WTC11 (cell line): Measurements from ENCODE around the gene ZGPAT. TPM values are rescaled to one million over a fixed set of nuclear protein-coding genes. Genes with fewer than 3 reads are reported as not detected.

ENCODE experiments used
- ATAC-seq: fragments of 200-7000 bp; cut with Tn5 transposase; 2 replicates; pipeline ENCODE4 v1.10.0; 2021; ENCODE audit warnings: mild to moderate bottlenecking, moderate library complexity
- CTCF ChIA-PET: fragments of 300-600 bp; sonication (Branson Sonifier 250); formaldehyde crosslinking; loops from one replicate; lab custom pipeline; 2021; ENCODE audit warnings: antibody characterized with exemption; lab: Charles Lee
- POLR2A ChIA-PET: fragments of 350-600 bp; sonication (Branson Sonifier 250); formaldehyde crosslinking; loops from one replicate; lab custom pipeline; 2021; ENCODE audit warnings: antibody characterized with exemption; lab: Charles Lee
- DNase-seq: peaks from one replicate; pipeline ENCODE4 v3.0.0; 2021; ENCODE audit warnings: low spot score
- H3K27ac Mint-ChIP-seq: 2 replicates; pipeline ENCODE4 v1.8.0; 2021; ENCODE audit warnings: mixed read lengths
- H3K27me3 Mint-ChIP-seq: 2 replicates; pipeline ENCODE4 v1.8.0; 2021; ENCODE audit warnings: low read depth, mild to moderate bottlenecking, moderate library complexity, mixed read lengths
- H3K36me3 Mint-ChIP-seq: 2 replicates; pipeline ENCODE4 v1.8.0; 2021; ENCODE audit warnings: mixed read lengths
- H3K4me1 Mint-ChIP-seq: 2 replicates; pipeline ENCODE4 v1.8.0; 2022; ENCODE audit warnings: mixed read lengths
- H3K4me3 Mint-ChIP-seq: 2 replicates; pipeline ENCODE4 v1.8.0; 2021; ENCODE audit warnings: mild to moderate bottlenecking, moderate library complexity, mixed read lengths
- H3K9me3 Mint-ChIP-seq: 2 replicates; pipeline ENCODE4 v1.8.0; 2021; ENCODE audit warnings: mixed read lengths
- AR ChIP-seq: fragments of 250-450 bp; sonication (Bioruptor Pico); IDR thresholded peaks from 2 replicates; pipeline ENCODE4 v1.9.0; 2021; ENCODE audit warnings: mild to moderate bottlenecking
- CBFB ChIP-seq: sonication (generic); formaldehyde crosslinking; IDR thresholded peaks from 2 replicates; pipeline ENCODE4 v1.8.1; 2022; ENCODE audit warnings: mild to moderate bottlenecking, low read depth, missing genetic modification reagents
- CREB1 ChIP-seq: sonication (generic); formaldehyde crosslinking; IDR thresholded peaks from 2 replicates; pipeline ENCODE4 v1.8.0; 2023; ENCODE audit warnings: mild to moderate bottlenecking, missing genetic modification reagents
- CREM ChIP-seq: sonication (generic); formaldehyde crosslinking; IDR thresholded peaks from 2 replicates; pipeline ENCODE4 v1.8.1; 2022; ENCODE audit warnings: mild to moderate bottlenecking, missing genetic modification reagents, moderate library complexity
- FOXK1 ChIP-seq: sonication (generic); formaldehyde crosslinking; IDR thresholded peaks from 2 replicates; pipeline ENCODE4 v1.8.0; 2022; ENCODE audit warnings: mild to moderate bottlenecking, moderate library complexity, missing genetic modification reagents
- IRF1 ChIP-seq: sonication (generic); formaldehyde crosslinking; IDR thresholded peaks from 2 replicates; pipeline ENCODE4 v1.8.0; 2023; ENCODE audit warnings: missing genetic modification reagents
- MAX ChIP-seq: sonication (generic); formaldehyde crosslinking; IDR thresholded peaks from 2 replicates; pipeline ENCODE4 v1.8.0; 2022; ENCODE audit warnings: mild to moderate bottlenecking, missing genetic modification reagents
- NFATC4 ChIP-seq: fragments of 250-450 bp; sonication (Bioruptor Pico); IDR thresholded peaks from 2 replicates; pipeline ENCODE4 v1.9.0; 2021; ENCODE audit warnings: mild to moderate bottlenecking
- NR1H2 ChIP-seq: sonication (generic); formaldehyde crosslinking; IDR thresholded peaks from 2 replicates; pipeline ENCODE4 v1.9.0; 2021; ENCODE audit warnings: mild to moderate bottlenecking, moderate library complexity, missing genetic modification reagents
- OVOL2 ChIP-seq: fragments of 250-450 bp; sonication (Bioruptor Pico); IDR thresholded peaks from 2 replicates; pipeline ENCODE4 v1.9.0; 2021; ENCODE audit warnings: mild to moderate bottlenecking, borderline replicate concordance
- PREB ChIP-seq: sonication (generic); formaldehyde crosslinking; IDR thresholded peaks from 2 replicates; pipeline ENCODE4 v1.8.1; 2022; ENCODE audit warnings: mild to moderate bottlenecking, missing genetic modification reagents, moderate library complexity, borderline replicate concordance
- PRRX2 ChIP-seq: fragments of 250-450 bp; sonication (Bioruptor Pico); IDR thresholded peaks from 2 replicates; pipeline ENCODE4 v1.8.0; 2021; ENCODE audit warnings: mild to moderate bottlenecking
- SMAD3 ChIP-seq: sonication (generic); formaldehyde crosslinking; IDR thresholded peaks from 2 replicates; pipeline ENCODE4 v1.8.0; 2022; ENCODE audit warnings: missing genetic modification reagents, mild to moderate bottlenecking, borderline replicate concordance
- SMAD4 ChIP-seq: sonication (generic); formaldehyde crosslinking; IDR thresholded peaks from 2 replicates; pipeline ENCODE4 v1.8.0; 2022; ENCODE audit warnings: mild to moderate bottlenecking, missing genetic modification reagents
- SP1 ChIP-seq: sonication (generic); formaldehyde crosslinking; conservative IDR thresholded peaks from 2 replicates; pipeline ENCODE4 v1.8.1; 2022; ENCODE audit warnings: missing genetic modification reagents
- TCF7 ChIP-seq: sonication (generic); formaldehyde crosslinking; IDR thresholded peaks from 2 replicates; pipeline ENCODE4 v1.8.0; 2022; ENCODE audit warnings: mild to moderate bottlenecking, low read depth, missing genetic modification reagents, moderate library complexity
- TP53 ChIP-seq: sonication (generic); formaldehyde crosslinking; IDR thresholded peaks from 2 replicates; pipeline ENCODE4 v1.8.1; 2023; ENCODE audit warnings: mild to moderate bottlenecking, missing genetic modification reagents
- ZBTB21 ChIP-seq: sonication (generic); formaldehyde crosslinking; IDR thresholded peaks from 2 replicates; pipeline ENCODE4 v1.8.1; 2023; ENCODE audit warnings: mild to moderate bottlenecking, missing genetic modification reagents, borderline replicate concordance
- ZMAT4 ChIP-seq: fragments of 250-450 bp; sonication (Bioruptor Pico); IDR thresholded peaks from 2 replicates; pipeline ENCODE4 v1.9.0; 2021; ENCODE audit warnings: mild to moderate bottlenecking
- ZNF121 ChIP-seq: sonication (generic); formaldehyde crosslinking; IDR thresholded peaks from 2 replicates; pipeline ENCODE4 v1.8.0; 2023; ENCODE audit warnings: missing genetic modification reagents
- ZNF138 ChIP-seq: sonication (generic); formaldehyde crosslinking; conservative IDR thresholded peaks from 2 replicates; pipeline ENCODE4 v1.8.1; 2022; ENCODE audit warnings: mild to moderate bottlenecking, moderate library complexity, missing genetic modification reagents
- ZNF512 ChIP-seq: sonication (generic); formaldehyde crosslinking; IDR thresholded peaks from 2 replicates; pipeline ENCODE4 v1.8.1; 2022; ENCODE audit warnings: missing genetic modification reagents, borderline replicate concordance
- ZNF532 ChIP-seq: fragments of 250-450 bp; sonication (Bioruptor Pico); IDR thresholded peaks from 2 replicates; pipeline ENCODE4 v1.9.0; 2021; ENCODE audit warnings: mild to moderate bottlenecking, borderline replicate concordance
- total RNA-seq: library from RNA; stranded (reverse); gene quantifications from 3 replicates; pipeline ENCODE4 v1.2.3, GENCODE V29; 2021

Gene ZGPAT
- total RNA-seq, 1 experiment from 2014 or later, result 28.3 TPM

- H3K9me3 Mint-ChIP-seq, result no peaks in the 10 kb centered on the region
- H3K36me3 Mint-ChIP-seq, result 0 out of 2 replicates have a peak, but pooled peaks cover 3% of the 10 kb centered on the region
- DNase-seq (no peak), ATAC-seq (no peak)
- H3K4me3 Mint-ChIP-seq, result no peak overlapping the region
- no peaks in the 10 kb centered on the region for H3K4me1 Mint-ChIP-seq
- TF ChIP-seq AR (CRISPR knock-in tag) (no peak), NR1H2 (no peak), NFATC4 (CRISPR knock-in tag) (no peak), PRRX2 (CRISPR knock-in tag) (no peak), MAX (CRISPR knock-in tag) (no peak), ZNF512 (no peak), TP53 (CRISPR knock-in tag) (no peak), ZBTB21 (CRISPR knock-in tag) (no peak), ZNF138 (CRISPR knock-in tag) (no peak), ZNF121 (CRISPR knock-in tag) (no peak), IRF1 (CRISPR knock-in tag) (no peak), OVOL2 (CRISPR knock-in tag) (no peak), SMAD4 (CRISPR knock-in tag) (no peak), CREM (CRISPR knock-in tag) (no peak), ZMAT4 (no peak), FOXK1 (CRISPR knock-in tag) (no peak)
- ChIA-PET POLR2A (interaction anchor here (0.9 to 1.5 kb wide), 4 partner anchors 34 to 220 kb away, joined by 3 to 8 read pairs (median 4); partner anchors contain the start of genes ARFRP1, TPD52L2 and ZGPAT), CTCF (interaction anchor here (1.0 to 2.1 kb wide), 14 partner anchors 10 to 342 kb away, joined by 3 to 33 read pairs (median 8); partner anchors contain the start of genes ARFRP1, PTK6, TPD52L2 and ZGPAT)
- no peaks in the 10 kb centered on the region for H3K27me3 Mint-ChIP-seq
- H3K27ac Mint-ChIP-seq, result no peak overlapping the region
These were observed 34.0 kb downstream of the ZGPAT start for GRCh38 chr20:63741676-63742380.

- DNase-seq (no peak), ATAC-seq (no peak)
- POLR2A ChIA-PET, result interaction anchor here (0.9 to 1.1 kb wide), 2 partner anchors 44 to 221 kb away, joined by 3 read pairs; no protein-coding TSS in a partner anchor
- CTCF ChIA-PET, result interaction anchor here (0.6 to 2.1 kb wide), 5 partner anchors 9 to 231 kb away, joined by 3 to 33 read pairs (median 6); partner anchors contain the start of genes ARFRP1 and ZGPAT
- Mint-ChIP-seq H3K36me3 (0 out of 2 replicates have a peak, but pooled peaks cover 3% of the 10 kb centered on the region), H3K27me3 (no peaks in the 10 kb centered on the region), H3K4me1 (no peaks in the 10 kb centered on the region), H3K9me3 (no peaks in the 10 kb centered on the region), H3K27ac (no peak overlapping the region), H3K4me3 (no peak overlapping the region)
- TF ChIP-seq CBFB (no peak), ZNF532 (CRISPR knock-in tag) (no peak), CREB1 (CRISPR knock-in tag) (no peak), CREM (CRISPR knock-in tag) (no peak), PREB (CRISPR knock-in tag) (no peak), SP1 (CRISPR knock-in tag) (no peak), SMAD3 (CRISPR knock-in tag) (no peak), TCF7 (CRISPR knock-in tag) (no peak), NR1H2 (no peak)
These were observed 34.7 kb downstream of the ZGPAT start for GRCh38 chr20:63742381-63743024.
